Testis (tissue), 2 donors: Measurements from ENCODE around the gene ARHGEF4.

Experiments
- POLR2A ChIP-seq: fragments of 450-650 bp; IDR thresholded peaks from one replicate; pipeline ENCODE4 v1.6.1; 2017; ENCODE audit warnings: antibody characterized with exemption, mild to moderate bottlenecking, moderate library complexity
- TF ChIP-seq, protein P1 (sequence below), 3 experiments: fragments of 450-650 bp in 2 of 3; fragments of 200-600 bp in 1 of 3; sonication (generic) in 1 of 3; IDR thresholded peaks; one replicate each; pipeline ENCODE4 v1.5.1; 2016 to 2019; ENCODE audit warnings: antibody characterized with exemption in 3 of 3, mild to moderate bottlenecking in 2 of 3, moderate library complexity in 1 of 3

DNA sequence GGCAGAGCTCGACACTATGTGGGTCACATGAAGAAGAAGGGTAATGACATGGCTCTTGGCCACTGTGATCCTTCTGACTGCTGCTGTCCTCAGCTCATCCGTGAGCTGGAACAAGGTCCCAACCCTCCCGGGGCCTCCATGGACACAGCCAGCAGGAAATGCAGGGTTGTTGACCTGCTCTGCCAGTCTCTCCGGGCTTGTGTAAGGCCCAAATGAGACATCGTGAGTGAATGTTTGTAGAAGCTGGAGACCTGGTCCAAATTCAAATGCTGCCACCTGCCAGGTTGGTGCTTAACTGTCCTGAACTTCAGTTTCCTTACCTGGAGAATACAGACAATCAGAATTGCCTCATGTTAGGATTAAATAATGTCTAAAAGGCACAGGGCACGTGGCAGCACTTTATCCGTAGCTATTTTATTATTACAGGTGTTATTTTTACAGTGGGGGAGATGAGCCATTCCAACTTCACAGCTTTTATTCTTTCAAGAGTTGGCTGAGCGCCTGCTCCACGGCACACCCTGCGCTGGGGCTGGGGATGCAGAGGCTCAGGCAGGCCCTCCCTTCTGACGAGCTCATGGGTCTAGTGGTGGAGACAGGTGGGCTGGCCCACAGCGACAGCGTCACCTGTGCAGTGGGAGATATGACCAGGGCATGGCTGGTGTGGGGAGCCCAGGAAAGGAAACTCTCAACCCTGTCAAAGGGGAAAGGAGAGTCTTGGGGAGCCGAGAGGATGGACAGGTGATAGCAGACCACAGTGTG is 15.1 kb downstream of the ARHGEF4 start:
- TF ChIP-seq, protein P1, sequence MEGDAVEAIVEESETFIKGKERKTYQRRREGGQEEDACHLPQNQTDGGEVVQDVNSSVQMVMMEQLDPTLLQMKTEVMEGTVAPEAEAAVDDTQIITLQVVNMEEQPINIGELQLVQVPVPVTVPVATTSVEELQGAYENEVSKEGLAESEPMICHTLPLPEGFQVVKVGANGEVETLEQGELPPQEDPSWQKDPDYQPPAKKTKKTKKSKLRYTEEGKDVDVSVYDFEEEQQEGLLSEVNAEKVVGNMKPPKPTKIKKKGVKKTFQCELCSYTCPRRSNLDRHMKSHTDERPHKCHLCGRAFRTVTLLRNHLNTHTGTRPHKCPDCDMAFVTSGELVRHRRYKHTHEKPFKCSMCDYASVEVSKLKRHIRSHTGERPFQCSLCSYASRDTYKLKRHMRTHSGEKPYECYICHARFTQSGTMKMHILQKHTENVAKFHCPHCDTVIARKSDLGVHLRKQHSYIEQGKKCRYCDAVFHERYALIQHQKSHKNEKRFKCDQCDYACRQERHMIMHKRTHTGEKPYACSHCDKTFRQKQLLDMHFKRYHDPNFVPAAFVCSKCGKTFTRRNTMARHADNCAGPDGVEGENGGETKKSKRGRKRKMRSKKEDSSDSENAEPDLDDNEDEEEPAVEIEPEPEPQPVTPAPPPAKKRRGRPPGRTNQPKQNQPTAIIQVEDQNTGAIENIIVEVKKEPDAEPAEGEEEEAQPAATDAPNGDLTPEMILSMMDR (IDR thresholded peaks at IDR 0.05): no peak
- no peak for TF ChIP-seq POLR2A
